Measurements from ENCODE around the gene RWDD4. TPM values are rescaled to one million over a fixed set of nuclear protein-coding genes. Genes with fewer than 3 reads are reported as not detected.

The RWDD4 gene
- total and polyA plus RNA-seq, 7 donors, result 19.1 to 51.1 (median 31.8) TPM

GRCh38 chr4:183591301-183591700, 67.7 kb downstream of the RWDD4 start:
- no peak for TF ChIP-seq CTCF (IDR thresholded peaks at IDR 0.05)
- Histone ChIP-seq H3K27ac (no peak overlapping the region), H3K4me1 (peaks cover 24% of the 10 kb centered on the region), H3K36me3 (ENCODE audit: insufficient read depth in 1 of 2, low read depth in 1 of 2) (no peaks in the 10 kb centered on the region), H3K27me3 (ENCODE audit: insufficient read depth in 3 of 3, low read length in 2 of 3) (no peaks in the 10 kb centered on the region), H3K9me3 (no peaks in the 10 kb centered on the region), H3K4me3 (no peak overlapping the region)
- intact Hi-C loops (cut with DNase I), result no loop called here
- DNase-seq (no peak), ATAC-seq (no peak)
- 86 to 99% (median 93%) methylated on average over 4 of the region's 4 CpGs for WGBS, 3 donors

Other genes starting within 250 kb of the RWDD4 start
- gene CDKN2AIP, start 214.5 kb downstream of the RWDD4 start, total RNA-seq, result 10 to 100 TPM in 1 of 4 donors, 1 to 10 TPM in 3; 6.9 to 13.1 (median 8.3) TPM
- 10 to 100 TPM in 2 of 3 donors, 1 to 10 TPM in 1; 6.5 to 21.0 (median 12.3) TPM for gene CDKN2AIP, start 214.5 kb downstream of the RWDD4 start, polyA plus RNA-seq
- gene ING2, start 154.1 kb downstream of the RWDD4 start, total RNA-seq, result 10 to 100 TPM in 1 of 4 donors, 1 to 10 TPM in 3; 6.3 to 21.7 (median 8.3) TPM
- 10 to 100 TPM; 13.6 to 35.1 (median 28.0) TPM for gene ING2, start 154.1 kb downstream of the RWDD4 start, polyA plus RNA-seq
- gene TRAPPC11, start 108 bp upstream of the RWDD4 start, total RNA-seq, result 10 to 100 TPM; 20.6 to 24.3 (median 23.9) TPM
- gene TRAPPC11, start 108 bp upstream of the RWDD4 start, polyA plus RNA-seq, result 10 to 100 TPM; 10.5 to 17.0 (median 11.3) TPM
- 1 to 10 TPM; 1.7 to 9.3 (median 3.9) TPM for gene STOX2, start 246.1 kb upstream of the RWDD4 start, total RNA-seq
- gene STOX2, start 246.1 kb upstream of the RWDD4 start, polyA plus RNA-seq, result 1 to 10 TPM in 1 of 3 donors, under 1 TPM in 2; 0.41 to 3.4 (median 0.76) TPM

All from psoas muscle (tissue), 8 donors.